HL-60 (cell line): Measurements from ENCODE around the gene TRIP10.

Source experiments
- DNase-seq, 2 experiments: peaks; one replicate each; pipeline ENCODE4 v3.0.0-alpha.2; 2010 to 2020; ENCODE audit warnings: low read depth in 1 of 2, low spot score in 1 of 2
- H3K27ac ChIP-seq: fragments of 250-450 bp; sonication (Bioruptor Pico); replicated peaks from 2 replicates; pipeline ENCODE4 v1.5.1; 2020; ENCODE audit warnings: mild to moderate bottlenecking, moderate library complexity
- H3K27me3 ChIP-seq: fragments of 250-450 bp; sonication (Bioruptor Pico); 2 replicates; pipeline ENCODE4 v1.5.1; 2021; ENCODE audit warnings: mild to moderate bottlenecking, moderate library complexity; ENCODE audit not compliant: insufficient read depth, poor library complexity, severe bottlenecking
- H3K4me3 ChIP-seq: replicated peaks from 2 replicates; pipeline ENCODE4 v1.5.1; 2011; ENCODE audit warnings: mild to moderate bottlenecking, control low read depth, low read length; ENCODE audit not compliant: insufficient read depth
- CTCF ChIP-seq: IDR thresholded peaks from one replicate; pipeline ENCODE4 v1.5.1; 2011; ENCODE audit warnings: low read length, control low read depth, inconsistent platforms; ENCODE audit not compliant: insufficient read depth
- GABPA ChIP-seq: IDR thresholded peaks from 2 replicates; pipeline ENCODE4 v1.6.1; 2012; ENCODE audit warnings: low read depth
- POLR2AphosphoS5 ChIP-seq: IDR thresholded peaks from 2 replicates; pipeline ENCODE4 v1.6.1; 2012; ENCODE audit warnings: low read depth
- REST ChIP-seq: IDR thresholded peaks from 2 replicates; pipeline ENCODE4 v1.6.1; 2012; ENCODE audit warnings: low read depth; ENCODE audit not compliant: insufficient replicate concordance
- SPI1 ChIP-seq: IDR thresholded peaks from 2 replicates; pipeline ENCODE4 v1.6.1; 2012; ENCODE audit warnings: low read depth, mild to moderate bottlenecking, borderline replicate concordance

TRIP10 gene

GRCh38 chr19:6793973-6794372, 54.5 kb downstream of the TRIP10 start:
- Histone ChIP-seq H3K27ac (no peak overlapping the region), H3K4me3 (no peak overlapping the region), H3K27me3 (no peaks in the 10 kb centered on the region)
- TF ChIP-seq POLR2AphosphoS5 (no peak), GABPA (no peak), REST (no peak), SPI1 (no peak), CTCF (no peak)
- no peak for DNase-seq

- no peak overlapping the region for H3K4me3 ChIP-seq
- H3K27me3 ChIP-seq: no peaks in the 10 kb centered on the region
- TF ChIP-seq CTCF (no peak), GABPA (no peak), POLR2AphosphoS5 (no peak), REST (no peak), SPI1 (no peak)
- DNase-seq: no peak
- no peak overlapping the region for H3K27ac ChIP-seq
These were observed 55.4 kb downstream of the TRIP10 start for GRCh38 chr19:6794686-6795431.

- DNase-seq: no peak
- Histone ChIP-seq H3K27ac (no peak overlapping the region), H3K4me3 (no peak overlapping the region), H3K27me3 (no peaks in the 10 kb centered on the region)
- TF ChIP-seq GABPA (no peak), REST (no peak), CTCF (no peak)
These were observed 56.8 kb downstream of the TRIP10 start for GRCh38 chr19:6796278-6796677.
